Type B pancreatic cell (in vitro differentiated cells): ENCODE measurements around the gene PWWP2B. TPM values are rescaled to one million over a fixed set of nuclear protein-coding genes. Genes with fewer than 3 reads are reported as not detected.
"Not testable (repeated sequence)": the region's sequence is repeated elsewhere in the genome, so short reads cannot be mapped to it uniquely, and the experiment has no call there.

Source experiments
- DNase-seq: peaks from one replicate; pipeline ENCODE4 v3.0.0; 2021; ENCODE audit warnings: mixed read lengths; ENCODE audit not compliant: unreplicated experiment; ENCODE audit errors: extremely low spot score
- H3K27ac Mint-ChIP-seq: 2 replicates; pipeline ENCODE4 v1.8.0; 2021; ENCODE audit warnings: mild to moderate bottlenecking, mixed read lengths
- H3K27me3 Mint-ChIP-seq: 2 replicates; pipeline ENCODE4 v1.8.0; 2021; ENCODE audit warnings: mixed read lengths
- H3K36me3 Mint-ChIP-seq: 2 replicates; pipeline ENCODE4 v1.8.0; 2021; ENCODE audit warnings: mixed read lengths
- H3K4me1 Mint-ChIP-seq: one replicate; pipeline ENCODE4 v1.8.0; 2021; ENCODE audit warnings: mixed read lengths; ENCODE audit not compliant: unreplicated experiment
- H3K4me3 Mint-ChIP-seq: 2 replicates; pipeline ENCODE4 v1.8.0; 2021; ENCODE audit warnings: mild to moderate bottlenecking, mixed read lengths
- H3K9me3 Mint-ChIP-seq: 2 replicates; pipeline ENCODE4 v1.8.0; 2021; ENCODE audit warnings: mixed read lengths
- total RNA-seq: library from RNA; stranded (reverse); gene quantifications from 2 replicates; pipeline ENCODE4 v1.2.1, GENCODE V29; 2021; ENCODE audit warnings: low replicate concordance
- TF ChIP-seq, protein P1 (sequence below): fragments of 200-600 bp; sonication (generic); conservative IDR thresholded peaks from 2 replicates; pipeline ENCODE4 v1.5.0; 2021; ENCODE audit warnings: antibody characterized with exemption, mild to moderate bottlenecking

PWWP2B gene
- total RNA-seq, 1 donor from 2014 or later = 22.6 TPM

DNA sequence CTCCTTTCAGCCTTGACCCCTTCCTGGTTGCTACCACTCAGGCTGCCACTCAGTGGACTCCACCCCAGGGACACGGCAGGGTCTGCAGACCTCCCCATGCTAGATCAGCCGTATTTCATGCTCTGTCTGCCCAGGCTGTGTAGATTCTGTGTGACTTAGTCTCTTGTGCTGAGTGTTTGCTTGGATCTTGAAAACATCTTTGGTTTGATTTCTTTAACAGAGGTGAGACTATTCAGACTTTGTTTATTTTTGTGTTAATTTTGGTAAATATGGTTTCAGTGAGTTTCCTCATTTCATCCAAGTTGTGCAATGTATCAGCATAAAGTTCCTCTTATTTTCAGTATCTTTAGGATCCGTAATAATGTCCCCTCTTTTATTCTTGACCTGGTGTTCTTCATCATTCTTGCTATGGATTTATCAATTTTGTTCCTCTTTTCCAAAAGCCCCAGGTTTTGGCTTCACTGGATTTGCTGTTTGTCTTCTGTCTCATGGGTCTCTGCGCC, 21.2 kb upstream of the PWWP2B start:
- Mint-ChIP-seq H3K9me3 (no peaks in the 10 kb centered on the region), H3K4me1 (peaks cover 25% of the 10 kb centered on the region), H3K4me3 (no peak overlapping the region), H3K27ac (no peak overlapping the region), H3K36me3 (peaks cover 7% of the 10 kb centered on the region), H3K27me3 (peaks cover 3% of the 10 kb centered on the region)
- no peak for DNase-seq
- TF ChIP-seq, protein P1, sequence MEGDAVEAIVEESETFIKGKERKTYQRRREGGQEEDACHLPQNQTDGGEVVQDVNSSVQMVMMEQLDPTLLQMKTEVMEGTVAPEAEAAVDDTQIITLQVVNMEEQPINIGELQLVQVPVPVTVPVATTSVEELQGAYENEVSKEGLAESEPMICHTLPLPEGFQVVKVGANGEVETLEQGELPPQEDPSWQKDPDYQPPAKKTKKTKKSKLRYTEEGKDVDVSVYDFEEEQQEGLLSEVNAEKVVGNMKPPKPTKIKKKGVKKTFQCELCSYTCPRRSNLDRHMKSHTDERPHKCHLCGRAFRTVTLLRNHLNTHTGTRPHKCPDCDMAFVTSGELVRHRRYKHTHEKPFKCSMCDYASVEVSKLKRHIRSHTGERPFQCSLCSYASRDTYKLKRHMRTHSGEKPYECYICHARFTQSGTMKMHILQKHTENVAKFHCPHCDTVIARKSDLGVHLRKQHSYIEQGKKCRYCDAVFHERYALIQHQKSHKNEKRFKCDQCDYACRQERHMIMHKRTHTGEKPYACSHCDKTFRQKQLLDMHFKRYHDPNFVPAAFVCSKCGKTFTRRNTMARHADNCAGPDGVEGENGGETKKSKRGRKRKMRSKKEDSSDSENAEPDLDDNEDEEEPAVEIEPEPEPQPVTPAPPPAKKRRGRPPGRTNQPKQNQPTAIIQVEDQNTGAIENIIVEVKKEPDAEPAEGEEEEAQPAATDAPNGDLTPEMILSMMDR = no peak

DNA sequence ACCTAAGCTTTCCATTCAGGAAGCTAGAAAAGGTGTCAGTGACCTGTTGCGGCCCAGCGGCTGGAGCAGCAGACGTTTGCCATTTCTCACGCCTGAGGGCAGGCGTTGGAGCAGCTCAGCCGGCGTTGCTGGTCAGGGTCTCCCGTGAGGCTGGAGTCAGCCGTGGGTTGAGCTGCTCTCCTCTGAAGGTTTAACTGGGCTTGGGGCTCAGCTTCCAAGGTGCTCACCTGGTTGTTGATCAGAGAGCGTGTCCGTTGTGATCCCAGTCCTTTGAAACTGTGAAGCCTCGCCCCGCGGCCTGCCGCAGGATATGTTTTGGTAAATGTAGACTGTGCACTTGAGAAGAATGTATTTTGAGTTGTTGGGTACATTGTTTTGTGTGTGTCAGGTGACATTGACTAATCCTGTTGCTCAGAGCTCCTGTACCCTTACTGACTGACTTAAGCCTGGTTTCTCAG, 20.6 kb upstream of the PWWP2B start:
- Mint-ChIP-seq H3K27me3 (peaks cover 3% of the 10 kb centered on the region), H3K4me3 (no peak overlapping the region), H3K9me3 (no peaks in the 10 kb centered on the region), H3K36me3 (peaks cover 7% of the 10 kb centered on the region), H3K27ac (no peak overlapping the region), H3K4me1 (peaks cover 25% of the 10 kb centered on the region)
- TF ChIP-seq, protein P1 = no peak
- no peak for DNase-seq

DNA sequence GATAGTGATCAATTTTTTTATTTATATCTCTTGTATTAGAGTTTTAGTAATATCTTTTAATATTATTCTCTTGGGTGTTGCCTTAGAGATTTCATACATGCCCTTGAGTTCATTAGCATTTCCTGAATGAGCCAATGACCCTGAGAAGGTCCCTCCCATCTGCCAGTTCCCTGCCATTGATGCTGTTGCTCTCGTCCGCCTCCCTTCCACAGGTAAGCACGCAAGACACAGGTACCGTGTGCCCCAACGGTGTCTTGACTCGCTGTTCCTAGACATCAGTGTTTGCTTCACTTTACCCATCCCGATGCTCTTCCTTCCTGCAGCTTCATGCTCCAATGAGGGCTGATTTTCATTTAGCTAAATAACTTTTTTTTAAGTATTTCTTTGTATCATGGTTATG, 19.7 kb upstream of the PWWP2B start:
- TF ChIP-seq, protein P1 = no peak
- Mint-ChIP-seq H3K9me3 (no peaks in the 10 kb centered on the region), H3K27me3 (peaks cover 3% of the 10 kb centered on the region), H3K4me3 (no peak overlapping the region), H3K36me3 (peaks cover 7% of the 10 kb centered on the region), H3K27ac (no peak overlapping the region), H3K4me1 (peaks cover 26% of the 10 kb centered on the region)
- DNase-seq = no peak

DNA sequence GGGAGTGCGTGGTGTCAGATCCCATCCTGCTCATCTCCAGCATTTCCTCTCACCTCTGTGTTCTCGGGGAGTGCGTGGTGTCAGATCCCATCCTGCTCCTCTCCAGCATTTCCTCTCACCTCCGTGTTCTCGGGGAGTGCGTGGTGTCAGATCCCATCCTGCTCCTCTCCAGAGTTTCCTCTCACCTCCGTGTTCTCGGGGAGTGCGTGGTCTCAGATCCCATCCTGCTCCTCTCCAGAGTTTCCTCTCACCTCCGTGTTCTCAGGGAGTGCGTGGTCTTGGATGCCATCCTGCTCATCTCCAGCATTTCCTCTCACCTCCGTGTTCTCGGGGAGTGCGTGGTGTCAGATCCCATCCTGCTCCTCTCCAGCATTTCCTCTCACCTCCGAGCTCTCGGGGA, 18.0 kb upstream of the PWWP2B start:
- not testable (repeated sequence) for H3K36me3 Mint-ChIP-seq, H3K27ac Mint-ChIP-seq, H3K27me3 Mint-ChIP-seq, H3K9me3 Mint-ChIP-seq, DNase-seq, H3K4me3 Mint-ChIP-seq
- peaks cover 21% of the 10 kb centered on the region for H3K4me1 Mint-ChIP-seq

DNA sequence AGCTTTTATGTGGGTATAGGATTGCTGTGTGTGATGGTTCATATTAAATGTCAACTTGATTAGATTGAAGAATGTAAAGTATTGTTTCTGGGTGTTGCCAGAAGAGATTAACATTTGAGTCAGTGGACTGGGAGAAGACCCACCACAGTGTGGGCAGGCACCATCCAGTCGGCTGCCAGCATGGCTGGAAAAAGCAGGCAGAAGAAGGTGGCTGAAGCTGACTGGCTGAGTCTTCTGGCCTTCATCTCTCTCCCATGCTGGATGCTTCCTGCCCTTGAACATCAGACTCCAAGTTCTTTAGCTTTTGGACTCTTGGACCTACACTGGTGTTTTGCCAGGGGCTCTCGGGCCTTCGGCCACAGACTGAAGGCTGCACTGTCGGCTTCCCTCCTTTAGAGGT, 16.0 kb upstream of the PWWP2B start:
- H3K27ac Mint-ChIP-seq, H3K27me3 Mint-ChIP-seq, H3K36me3 Mint-ChIP-seq, H3K9me3 Mint-ChIP-seq, H3K4me3 Mint-ChIP-seq, DNase-seq: not testable (repeated sequence)
- H3K4me1 Mint-ChIP-seq = peaks cover 32% of the 10 kb centered on the region

DNA sequence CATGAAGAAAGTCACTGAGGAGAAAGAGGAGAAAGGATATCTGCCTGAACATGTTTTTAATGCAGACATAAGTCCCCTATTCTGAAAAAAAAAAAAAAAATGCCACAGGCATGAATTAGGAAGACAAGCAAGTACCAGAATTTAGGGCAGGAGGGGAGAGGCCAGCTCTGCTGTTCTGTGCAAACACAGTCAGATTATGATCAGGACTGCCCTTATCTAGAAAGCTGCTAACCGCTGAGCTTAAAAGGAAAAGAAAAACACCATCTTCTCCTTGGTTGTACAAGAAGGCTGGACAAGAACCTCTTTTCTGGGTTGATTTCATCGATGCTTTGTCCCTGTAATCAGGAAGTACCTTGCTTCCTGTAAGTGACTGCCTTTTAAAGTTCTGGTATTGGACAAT, 15.3 kb upstream of the PWWP2B start:
- TF ChIP-seq, protein P1 = no peak
- Mint-ChIP-seq H3K36me3 (peaks cover 4% of the 10 kb centered on the region), H3K4me1 (peaks cover 28% of the 10 kb centered on the region), H3K9me3 (no peaks in the 10 kb centered on the region), H3K4me3 (no peak overlapping the region), H3K27ac (no peak overlapping the region), H3K27me3 (peaks cover 3% of the 10 kb centered on the region)
- no peak for DNase-seq
